ENCODE results near the gene MAPK4.

The MAPK4 gene

GRCh38 chr18:50751947-50752346, 192.1 kb downstream of the MAPK4 start:
- H3K27me3 Mint-ChIP-seq (ENCODE audit: low read depth, poor library complexity), result no peaks in the 10 kb centered on the region
- H3K36me3 Mint-ChIP-seq (ENCODE audit: low read depth), result no peaks in the 10 kb centered on the region
- no peak for DNase-seq

GRCh38 chr18:50753311-50753710, 193.4 kb downstream of the MAPK4 start:
- Mint-ChIP-seq H3K9me3 (peaks cover 13% of the 10 kb centered on the region), H3K4me3 (no peak overlapping the region), H3K4me1 (peaks cover 59% of the 10 kb centered on the region), H3K27me3 (ENCODE audit: low read depth, poor library complexity) (no peaks in the 10 kb centered on the region), H3K36me3 (ENCODE audit: low read depth) (no peaks in the 10 kb centered on the region), H3K27ac (no peak overlapping the region)
- TF ChIP-seq CTCF (IDR thresholded peaks at IDR 0.05), result no peak
- no peak for DNase-seq

More at GRCh38 chr18:50751947-50752346, 192.1 kb downstream of the MAPK4 start:
- H3K27ac Mint-ChIP-seq, result no peak overlapping the region
- no peak for TF ChIP-seq CTCF (IDR thresholded peaks at IDR 0.05)
- H3K9me3 Mint-ChIP-seq, result peaks cover 13% of the 10 kb centered on the region
- H3K4me3 Mint-ChIP-seq, result no peak overlapping the region
- peaks cover 59% of the 10 kb centered on the region for H3K4me1 Mint-ChIP-seq

- Mint-ChIP-seq H3K36me3 (ENCODE audit: low read depth) (no peaks in the 10 kb centered on the region), H3K4me1 (peaks cover 58% of the 10 kb centered on the region), H3K9me3 (peaks cover 13% of the 10 kb centered on the region), H3K27ac (no peak overlapping the region), H3K27me3 (ENCODE audit: low read depth, poor library complexity) (no peaks in the 10 kb centered on the region), H3K4me3 (no peak overlapping the region)
- no peak for DNase-seq
- no peak for TF ChIP-seq CTCF (IDR thresholded peaks at IDR 0.05)
Measured at GRCh38 chr18:50754297-50754696, 194.4 kb downstream of the MAPK4 start.

GRCh38 chr18:50757358-50757757, 197.5 kb downstream of the MAPK4 start:
- TF ChIP-seq CTCF (IDR thresholded peaks at IDR 0.05), result no peak
- H3K27me3 Mint-ChIP-seq (ENCODE audit: low read depth, poor library complexity), result no peaks in the 10 kb centered on the region

GRCh38 chr18:50769463-50769862, 209.6 kb downstream of the MAPK4 start:
- Mint-ChIP-seq H3K27ac (no peak overlapping the region), H3K36me3 (ENCODE audit: low read depth) (peaks cover 43% of the 10 kb centered on the region), H3K4me3 (no peak overlapping the region), H3K9me3 (peaks cover 82% of the 10 kb centered on the region), H3K27me3 (ENCODE audit: low read depth, poor library complexity) (peaks cover 6% of the 10 kb centered on the region), H3K4me1 (no peaks in the 10 kb centered on the region)
- DNase-seq, result no peak
- TF ChIP-seq CTCF (IDR thresholded peaks at IDR 0.05), result no peak

More at GRCh38 chr18:50757358-50757757, 197.5 kb downstream of the MAPK4 start:
- Mint-ChIP-seq H3K27ac (no peak overlapping the region), H3K4me3 (no peak overlapping the region), H3K9me3 (peaks cover 13% of the 10 kb centered on the region), H3K4me1 (peaks cover 40% of the 10 kb centered on the region), H3K36me3 (ENCODE audit: low read depth) (no peaks in the 10 kb centered on the region)
- DNase-seq, result no peak

GRCh38 chr18:50775207-50775606, 215.3 kb downstream of the MAPK4 start:
- H3K4me1 Mint-ChIP-seq, result peaks cover 7% of the 10 kb centered on the region
- no peak for DNase-seq
- H3K27me3 Mint-ChIP-seq (ENCODE audit: low read depth, poor library complexity), result peaks cover 7% of the 10 kb centered on the region
- H3K36me3 Mint-ChIP-seq (ENCODE audit: low read depth), result peaks cover 6% of the 10 kb centered on the region
- TF ChIP-seq CTCF (IDR thresholded peaks at IDR 0.05), result no peak
- no peak overlapping the region for H3K4me3 Mint-ChIP-seq
- H3K9me3 Mint-ChIP-seq, result peaks cover 33% of the 10 kb centered on the region
- H3K27ac Mint-ChIP-seq, result no peak overlapping the region
